AG08396 (cell line): Measurements from ENCODE around the gene CLMP.
"Not testable (repeated sequence)": the region's sequence is repeated elsewhere in the genome, so short reads cannot be mapped to it uniquely, and the experiment has no call there.

Experiments
- DNase-seq: peaks from one replicate; pipeline ENCODE4 v3.0.0; 2012; ENCODE audit warnings: low spot score, mixed read lengths

CLMP gene

DNA sequence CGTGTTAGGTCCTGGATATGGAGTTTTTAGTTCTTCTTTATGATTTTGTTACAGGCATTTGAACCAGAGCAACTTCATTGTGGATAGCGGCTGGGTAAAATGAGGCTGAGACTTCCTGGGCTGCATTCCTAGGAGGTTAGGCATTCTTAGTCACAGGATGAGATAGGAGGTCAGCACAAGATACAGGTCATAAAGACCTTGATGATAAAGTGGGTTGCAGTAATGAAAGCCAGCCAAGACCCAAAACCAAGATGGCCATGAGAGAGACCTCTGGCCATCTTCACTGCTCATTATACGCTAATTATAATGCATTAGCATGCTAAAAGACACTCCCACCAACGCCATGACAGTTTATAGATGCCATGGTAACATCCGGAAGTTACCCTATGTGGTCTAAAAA, 23.4 kb upstream of the CLMP start:
- DNase-seq = no peak

DNA sequence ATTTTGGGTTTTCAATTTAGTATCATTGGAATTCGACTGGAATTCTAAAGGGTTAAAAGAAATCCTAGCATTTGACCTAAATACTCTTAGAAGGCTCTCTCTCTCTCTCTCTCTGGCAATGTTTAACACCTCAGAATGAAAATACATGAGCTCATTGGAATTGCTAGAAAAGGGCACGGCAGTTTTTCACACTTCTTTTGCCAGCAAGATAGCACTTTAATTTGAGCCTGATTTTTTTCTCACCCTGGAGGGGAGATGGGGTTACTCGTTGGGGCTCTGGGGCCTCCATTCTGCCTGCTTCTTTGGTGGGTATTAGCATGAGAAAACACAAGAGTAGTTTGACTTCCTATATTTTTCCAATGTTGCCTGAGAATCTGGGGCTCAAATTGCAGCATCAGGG, 22.8 kb upstream of the CLMP start:
- no peak for DNase-seq

DNA sequence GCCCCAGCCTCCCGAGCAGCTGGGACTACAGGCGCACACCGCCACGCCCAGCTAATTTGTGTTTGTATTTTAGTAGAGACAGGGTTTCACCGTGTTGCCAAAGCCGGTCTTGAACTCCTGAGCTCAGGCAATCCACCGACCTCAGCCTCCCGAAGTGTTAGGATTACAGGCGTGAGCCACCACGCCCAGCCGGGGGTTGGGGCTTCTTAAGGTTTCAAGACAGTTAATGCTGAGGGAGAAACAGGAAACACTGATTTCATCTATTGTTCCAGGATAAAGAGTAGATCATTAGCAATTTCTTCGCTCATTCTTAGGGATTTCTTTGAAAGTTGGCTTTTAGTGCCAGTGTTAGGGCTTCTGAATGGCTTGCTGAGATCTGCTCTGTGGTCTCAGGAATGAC, 21.2 kb upstream of the CLMP start:
- no peak for DNase-seq

DNA sequence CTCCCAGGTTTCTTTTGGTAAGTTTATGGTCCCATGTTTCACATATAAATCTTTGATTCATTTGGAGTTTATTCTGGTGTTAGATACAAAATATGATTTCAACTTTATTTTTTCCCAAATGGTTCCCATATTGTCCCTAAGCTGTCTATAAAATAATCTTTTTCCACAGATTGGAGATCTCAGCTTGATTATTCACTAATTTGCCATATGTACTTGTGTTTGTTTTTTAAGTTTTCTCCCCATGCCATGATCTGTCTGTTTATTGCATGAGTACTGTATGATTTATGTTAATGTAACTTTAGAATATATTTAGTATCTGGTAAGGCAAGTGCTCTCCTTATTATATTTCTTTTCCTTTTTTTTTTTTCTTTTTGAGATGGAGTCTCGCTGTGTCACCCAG, 19.9 kb upstream of the CLMP start:
- DNase-seq = no peak

DNA sequence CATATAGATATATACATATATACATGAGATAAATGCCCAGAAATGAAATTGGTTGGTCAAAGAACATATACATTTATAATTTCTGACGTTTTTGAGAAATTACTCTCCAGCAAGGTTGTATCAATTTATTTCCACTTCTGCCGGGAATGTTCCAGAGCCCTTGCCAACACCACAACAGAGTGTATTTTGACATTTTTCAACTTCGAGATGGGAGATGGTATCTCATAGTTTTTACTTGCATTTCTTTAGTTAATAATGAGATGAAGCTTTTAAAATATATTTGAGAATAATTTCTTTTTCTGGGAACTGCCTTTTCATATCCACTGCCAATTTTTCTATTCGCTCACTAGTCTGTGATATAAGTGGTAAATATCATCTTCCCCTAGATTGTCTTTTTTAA, 19.3 kb upstream of the CLMP start:
- no peak for DNase-seq

DNA sequence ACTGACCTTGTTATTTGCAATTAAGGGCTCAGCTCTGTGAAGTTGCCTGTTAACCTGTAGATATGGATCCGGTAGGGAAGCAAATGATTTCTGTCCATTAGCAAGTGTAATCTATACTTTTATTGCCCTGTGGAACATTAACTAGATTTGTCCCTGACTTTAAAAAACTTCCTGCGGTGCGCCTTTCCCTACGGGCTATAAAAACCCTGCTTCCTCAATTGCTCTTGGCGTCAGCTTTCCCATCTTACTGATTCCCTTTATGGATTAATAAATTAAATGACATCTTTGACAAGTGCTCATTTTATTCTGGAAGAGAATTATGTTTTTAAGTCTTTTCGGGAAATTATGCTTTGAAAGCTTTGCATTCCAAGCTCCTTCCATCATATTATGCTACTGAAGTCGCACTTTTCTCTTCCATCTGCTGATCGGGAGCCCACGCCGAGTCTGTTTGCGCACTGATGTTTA, 18.3 kb upstream of the CLMP start:
- no peak for DNase-seq

DNA sequence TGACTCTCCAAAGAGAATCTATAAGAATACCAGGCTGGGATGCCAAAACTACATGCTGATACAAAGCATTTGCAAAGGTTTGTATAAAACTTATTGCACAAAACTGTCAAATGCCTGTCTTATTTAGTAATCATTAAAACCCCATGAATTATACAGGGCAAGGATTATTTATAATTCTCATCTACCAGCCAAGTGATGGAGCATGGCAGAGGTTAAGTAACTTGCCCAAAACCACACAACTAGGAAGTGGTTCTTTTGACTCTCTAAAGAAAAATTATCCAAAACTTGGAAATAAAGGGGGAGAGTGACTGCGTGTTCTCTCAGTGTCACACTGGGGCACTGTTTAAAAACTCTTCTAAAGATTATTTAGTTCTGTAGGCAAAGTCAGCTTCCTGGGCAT, 17.4 kb upstream of the CLMP start:
- DNase-seq = no peak

DNA sequence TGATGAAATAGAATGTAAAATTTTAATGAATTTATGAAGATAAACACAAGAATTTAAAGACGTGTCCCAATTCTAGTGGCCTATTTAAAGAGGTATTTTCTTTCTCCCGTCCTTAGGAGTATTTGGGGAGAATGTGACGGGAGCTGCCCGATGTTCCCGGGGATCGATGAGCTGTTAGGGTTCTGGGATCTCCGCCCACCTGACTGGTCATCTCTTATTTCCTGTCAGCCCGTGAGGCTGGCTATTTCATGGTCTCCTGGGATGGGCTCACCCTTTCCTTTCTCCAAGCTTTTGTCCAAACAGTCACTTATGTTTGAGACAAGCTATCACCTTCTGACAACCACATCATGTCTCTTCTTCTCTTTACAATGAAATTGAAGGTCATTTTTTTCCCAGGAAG, 16.9 kb upstream of the CLMP start:
- no peak for DNase-seq

DNA sequence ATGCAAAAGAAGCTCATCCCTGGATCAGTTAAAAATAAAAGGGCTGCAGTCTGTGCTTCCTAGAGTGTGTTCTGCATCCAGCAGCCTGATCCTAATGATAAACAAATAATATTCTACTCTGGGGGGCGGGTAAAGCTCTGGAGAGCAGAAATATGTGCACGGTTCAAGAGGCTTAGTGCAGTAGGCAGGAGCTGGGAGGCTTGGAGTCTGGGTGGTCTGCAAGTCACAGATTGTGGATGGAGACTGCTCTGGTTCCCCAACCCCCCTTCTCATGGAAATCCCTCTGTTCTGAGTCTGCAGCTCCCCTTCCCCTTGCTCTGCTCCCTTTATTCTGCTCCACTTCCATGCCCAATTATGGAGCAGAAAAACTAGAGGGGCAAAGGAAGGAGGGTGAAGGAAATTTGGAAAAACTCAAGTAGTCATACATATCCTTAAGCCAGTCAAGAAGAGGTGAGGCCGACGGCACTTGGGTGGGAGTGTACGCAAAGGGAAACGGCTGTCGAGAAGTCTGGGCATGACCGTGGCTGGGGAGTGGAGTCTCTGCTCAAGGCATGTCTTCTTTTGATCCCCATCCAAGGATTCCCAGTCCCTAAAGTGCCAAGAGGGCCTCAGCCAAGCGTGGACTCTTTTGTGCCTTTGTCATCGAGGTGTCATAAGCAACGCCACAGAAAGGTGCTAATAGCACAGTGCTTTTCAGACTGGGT, 16.3 kb upstream of the CLMP start:
- no peak for DNase-seq

DNA sequence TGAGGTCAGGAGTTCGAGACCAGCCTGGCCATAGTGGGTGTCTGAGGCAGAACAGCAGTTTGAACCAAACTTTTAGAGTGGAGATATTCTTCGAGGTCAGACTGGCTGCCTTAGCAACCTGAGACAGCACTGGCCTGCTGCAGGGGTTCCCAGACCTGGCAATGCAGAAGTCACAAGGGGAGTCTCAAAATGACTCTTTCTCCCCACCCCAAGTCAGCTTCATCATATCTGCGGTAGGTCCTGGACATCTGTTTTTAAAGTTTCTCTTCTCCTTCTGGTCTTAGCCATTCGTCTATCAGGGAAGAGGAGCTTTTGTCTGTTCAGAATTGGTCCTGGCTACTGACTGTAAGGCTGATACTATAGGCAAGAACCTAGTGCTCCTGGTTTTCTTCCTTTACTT, 14.5 kb upstream of the CLMP start:
- DNase-seq = no peak

DNA sequence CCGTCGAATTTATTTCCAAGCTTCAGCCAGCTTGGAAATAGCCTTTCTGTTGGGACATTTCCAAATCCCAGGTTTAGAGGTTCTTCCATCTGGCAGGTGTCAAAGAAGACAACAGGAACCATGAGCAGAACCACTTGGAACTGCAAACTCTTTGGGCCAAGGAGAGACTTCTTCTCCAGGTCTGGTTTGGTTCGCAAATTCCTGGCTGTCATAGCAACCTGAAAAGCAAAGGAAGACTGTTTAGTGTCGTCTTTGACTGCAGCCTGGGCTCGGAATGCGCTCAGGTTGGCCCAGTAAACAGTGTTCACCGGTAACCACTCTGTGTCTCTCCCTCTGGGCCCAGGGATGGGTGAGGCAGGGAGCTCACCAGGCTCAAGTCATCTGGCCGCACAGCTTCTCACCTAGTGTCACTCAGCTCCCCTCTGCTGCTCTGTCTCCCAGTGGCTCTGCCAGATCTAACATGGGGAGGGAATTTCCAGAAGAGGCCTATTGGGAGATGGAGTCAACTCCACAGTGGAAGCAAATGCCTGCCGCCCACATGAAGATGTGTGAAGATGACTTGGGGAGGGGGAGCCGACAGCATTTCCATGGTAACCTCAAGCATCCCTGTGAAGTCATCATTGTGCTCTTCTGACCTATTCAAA, 11.9 kb upstream of the CLMP start:
- DNase-seq = no peak

DNA sequence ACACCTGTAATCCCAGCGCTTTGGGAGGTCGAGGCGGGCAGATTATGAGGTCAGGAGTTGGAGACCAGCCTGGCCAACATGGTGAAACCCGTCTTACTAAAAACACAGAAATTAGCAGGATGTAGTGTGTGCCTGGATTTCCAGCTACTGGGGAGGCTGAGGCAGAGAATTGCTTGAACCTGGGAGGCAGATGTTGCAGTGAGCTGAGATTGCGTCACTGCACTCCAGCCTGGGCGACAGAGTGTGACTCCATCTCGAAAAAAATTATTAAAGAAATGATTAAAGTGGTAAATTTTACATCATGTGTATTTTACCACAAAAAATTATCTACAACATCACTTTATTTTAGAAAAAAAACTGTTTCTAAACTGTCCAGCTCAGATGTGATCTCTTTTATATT, 11.0 kb upstream of the CLMP start:
- DNase-seq = not testable (repeated sequence)

DNA sequence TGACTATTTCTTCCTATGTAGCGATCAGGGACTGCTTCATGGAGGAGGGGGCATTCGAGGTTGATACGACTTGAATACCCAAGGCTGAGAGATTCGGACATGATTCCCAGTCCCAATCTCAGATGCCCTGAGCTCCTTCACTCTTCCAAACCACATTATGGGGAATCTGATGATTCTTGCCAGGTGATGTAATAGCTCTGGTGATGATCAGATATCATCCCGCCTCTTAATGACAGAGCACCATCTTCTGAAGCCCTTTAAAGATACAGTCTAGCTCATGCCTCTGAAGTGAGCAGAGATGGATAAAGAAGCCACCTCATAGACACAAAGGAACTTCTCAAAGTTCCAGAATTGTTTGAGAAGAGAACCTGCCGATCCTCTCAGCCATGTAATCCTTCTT, 8.9 kb upstream of the CLMP start:
- no peak for DNase-seq

DNA sequence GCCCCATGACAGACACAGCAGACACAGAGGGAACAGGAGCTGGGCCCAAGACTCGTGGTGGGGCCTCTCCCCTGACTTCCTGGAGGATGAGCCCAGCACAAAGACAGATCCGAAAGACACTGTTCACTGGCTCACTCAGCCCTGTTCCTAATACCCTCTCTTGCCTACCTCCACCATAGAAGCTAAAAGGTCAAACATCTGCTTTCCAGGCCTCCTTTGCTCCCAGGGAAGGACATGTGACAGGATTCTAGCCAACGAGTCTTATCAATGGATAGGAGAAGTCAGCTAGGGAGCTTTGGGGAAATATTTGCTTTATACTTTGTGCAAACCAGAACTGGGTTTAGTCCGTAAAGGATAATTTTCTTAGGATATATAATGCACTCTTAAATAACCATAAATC, 8.4 kb upstream of the CLMP start:
- DNase-seq = no peak

DNA sequence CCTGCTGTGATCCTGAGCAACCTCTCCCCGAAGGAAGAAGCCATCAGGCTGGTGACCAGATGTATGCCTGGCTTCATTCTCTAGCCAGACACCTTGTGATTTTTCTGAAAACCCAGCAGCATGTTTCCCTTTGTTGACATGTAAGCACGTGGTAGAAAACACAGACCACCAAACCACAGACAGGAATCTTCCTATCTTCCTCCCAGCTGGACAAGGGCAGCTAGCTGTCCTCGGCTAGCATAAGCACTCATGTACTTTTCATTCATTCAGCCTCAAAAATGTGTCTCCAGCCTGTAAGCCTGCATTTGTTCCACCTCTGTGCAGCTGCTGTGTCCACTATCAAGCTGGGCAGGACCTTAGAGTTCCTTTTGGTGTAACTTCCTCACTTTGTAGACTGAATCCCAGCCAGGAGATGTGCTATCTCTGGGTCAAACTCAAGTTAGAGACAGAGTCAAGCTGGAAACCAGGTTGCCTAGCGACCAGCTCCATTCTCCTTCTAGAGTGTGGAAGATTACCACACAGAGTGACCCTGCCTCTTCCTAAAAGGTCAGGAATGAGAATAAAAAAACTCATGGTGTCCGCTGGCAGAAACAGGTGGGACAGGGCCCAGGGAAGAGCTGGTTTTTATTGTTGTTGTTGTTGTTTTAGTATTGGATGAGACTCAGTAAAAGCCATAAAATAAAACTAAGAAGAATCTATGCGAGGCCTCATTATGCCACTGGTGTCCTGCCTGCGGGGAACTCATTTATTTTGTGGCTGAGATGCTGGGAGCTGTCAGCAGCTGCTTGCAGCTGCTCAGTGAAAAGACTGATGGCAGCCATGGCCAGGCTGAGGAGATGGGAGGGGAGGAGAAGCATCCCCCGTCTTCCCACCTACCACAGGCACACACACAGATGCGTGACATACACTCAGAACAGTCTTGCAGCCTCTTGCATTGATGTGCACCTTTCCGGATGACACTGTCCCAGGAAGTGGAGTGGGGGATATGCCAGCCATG, 7.4 kb upstream of the CLMP start:
- DNase-seq = peak; percentile 30

DNA sequence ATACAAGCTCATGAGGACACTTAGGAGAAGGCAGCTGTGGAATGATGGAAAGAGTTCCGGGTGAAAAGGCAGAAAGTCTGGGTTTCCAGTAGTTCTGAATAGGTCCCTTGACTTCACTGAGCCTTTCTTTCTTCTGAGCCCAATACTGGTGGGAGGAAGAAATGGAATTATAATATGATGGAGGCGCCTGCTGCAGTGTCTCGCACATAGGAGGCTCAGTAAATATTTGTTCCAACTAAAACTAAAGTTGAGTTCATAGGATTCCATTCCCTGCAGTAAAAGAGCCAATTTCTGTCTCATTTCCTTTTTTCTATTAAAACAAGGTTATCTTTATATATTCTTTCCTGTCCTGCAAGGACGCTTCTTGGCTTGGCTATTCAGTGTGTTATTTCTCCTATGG, 5.2 kb upstream of the CLMP start:
- DNase-seq = no peak

DNA sequence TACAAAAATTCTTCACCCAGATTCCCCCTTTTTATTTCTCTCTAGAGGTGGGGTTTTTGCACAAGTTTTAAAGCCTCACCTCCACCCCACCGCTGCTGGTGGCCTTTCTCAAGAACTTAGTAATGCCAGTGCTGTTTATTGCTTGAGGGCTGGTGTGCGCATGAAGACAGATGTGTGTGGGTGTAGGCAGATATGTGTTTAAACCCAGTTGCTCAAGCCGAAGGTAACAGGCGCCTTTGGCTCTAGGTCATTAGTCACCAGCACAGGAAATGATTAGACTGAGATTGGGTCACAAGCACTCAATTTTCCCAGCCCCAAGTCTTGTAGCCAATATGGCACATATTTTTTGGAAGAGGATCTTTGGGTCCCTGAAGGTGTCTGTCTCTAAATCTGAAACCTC, 2.7 kb upstream of the CLMP start:
- DNase-seq = peak; percentile 65

DNA sequence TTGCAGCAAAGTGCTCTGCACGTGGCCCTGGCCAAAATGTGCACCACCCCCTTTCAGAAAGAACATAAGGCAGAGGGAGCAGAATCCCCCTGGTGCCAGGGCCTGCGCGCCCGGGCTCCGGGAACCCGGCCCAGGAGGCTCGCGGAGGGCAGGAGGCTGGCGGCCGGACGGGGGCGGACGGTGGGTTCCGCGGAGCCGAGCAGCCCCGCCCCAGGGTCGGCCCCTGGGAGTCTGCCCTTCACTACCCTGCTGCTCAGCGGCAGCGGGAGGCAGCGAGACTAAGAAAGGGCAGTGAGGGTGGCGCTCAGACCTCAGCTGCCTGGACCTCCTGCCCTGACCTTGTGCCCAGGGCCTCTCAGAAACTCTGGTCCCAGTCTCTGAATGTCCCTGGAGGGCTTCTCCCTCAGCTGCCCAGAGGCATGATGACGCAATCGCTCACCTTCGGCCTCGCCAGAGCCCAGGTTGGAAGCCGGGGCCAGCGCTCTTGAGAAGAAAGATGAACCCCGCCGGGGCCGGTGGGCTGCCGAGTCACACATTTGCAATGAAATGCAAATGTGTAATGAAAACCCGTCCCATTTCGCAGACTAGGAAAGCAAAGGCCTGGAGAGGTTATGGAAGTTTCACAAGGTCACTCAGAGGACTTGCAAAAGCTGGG, 1.1 kb upstream of the CLMP start:
- DNase-seq = no peak

DNA sequence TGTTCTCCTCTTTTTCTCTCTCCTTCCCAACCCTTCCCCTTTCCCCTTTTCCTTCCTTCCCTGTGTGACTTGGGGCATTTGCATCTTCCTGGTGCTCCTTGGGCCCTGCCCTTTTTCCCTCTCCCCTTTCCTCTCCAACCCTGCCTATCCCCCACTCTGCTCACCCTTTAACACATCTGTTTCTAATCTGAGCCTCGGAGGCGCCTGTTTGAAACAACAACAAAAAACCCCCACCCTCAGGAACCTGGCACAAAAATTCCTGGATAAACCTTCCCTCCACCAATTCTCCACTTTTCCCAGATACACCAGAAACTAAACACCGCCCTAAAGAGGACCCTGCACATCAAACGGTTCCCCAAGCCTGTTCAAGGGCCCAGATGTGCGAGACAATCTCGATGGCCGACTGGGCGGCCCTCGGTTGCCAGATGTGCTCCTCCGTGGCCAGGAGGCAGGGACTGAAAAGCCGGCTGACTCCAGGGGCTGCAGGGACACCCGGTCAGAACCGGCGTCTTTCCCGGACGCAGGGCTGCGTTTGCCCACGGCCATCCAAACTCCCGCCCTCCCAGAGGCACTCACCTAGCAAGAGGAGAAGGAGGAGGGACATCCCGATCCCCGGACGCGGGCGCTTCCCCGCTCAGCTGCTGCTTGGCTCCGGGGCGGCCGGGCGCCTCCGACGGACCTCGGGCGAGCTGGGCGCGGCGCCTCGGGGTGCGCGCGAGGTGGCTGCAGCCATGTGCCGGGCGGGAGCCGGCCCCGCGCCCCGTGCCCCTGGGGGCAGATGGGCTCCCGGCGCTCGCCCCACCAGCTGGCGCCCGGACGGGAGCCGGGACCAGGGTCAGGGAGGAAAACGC, 486 bp downstream of the CLMP start:
- DNase-seq = peak; percentile 61

DNA sequence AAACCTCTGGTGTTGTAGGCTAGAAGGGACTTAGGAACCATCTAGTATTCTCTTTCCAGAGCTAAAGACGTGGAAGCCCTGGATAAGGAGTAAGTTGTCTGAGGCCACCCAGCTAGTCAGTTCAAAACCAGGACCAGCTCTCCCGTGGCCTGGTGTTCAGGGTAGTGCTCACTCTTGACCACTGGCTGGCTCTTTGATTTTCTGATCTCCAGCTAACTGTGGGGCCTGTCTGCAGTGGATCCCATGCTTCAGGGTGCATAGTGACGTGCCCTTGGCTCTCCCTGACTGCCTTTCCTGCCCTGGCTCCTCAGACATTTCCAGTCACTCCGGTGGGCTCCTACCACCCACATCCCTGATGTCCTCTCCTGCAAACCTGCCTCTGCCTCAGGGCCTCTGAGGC, 1.3 kb downstream of the CLMP start:
- peak; percentile 39 for DNase-seq

DNA sequence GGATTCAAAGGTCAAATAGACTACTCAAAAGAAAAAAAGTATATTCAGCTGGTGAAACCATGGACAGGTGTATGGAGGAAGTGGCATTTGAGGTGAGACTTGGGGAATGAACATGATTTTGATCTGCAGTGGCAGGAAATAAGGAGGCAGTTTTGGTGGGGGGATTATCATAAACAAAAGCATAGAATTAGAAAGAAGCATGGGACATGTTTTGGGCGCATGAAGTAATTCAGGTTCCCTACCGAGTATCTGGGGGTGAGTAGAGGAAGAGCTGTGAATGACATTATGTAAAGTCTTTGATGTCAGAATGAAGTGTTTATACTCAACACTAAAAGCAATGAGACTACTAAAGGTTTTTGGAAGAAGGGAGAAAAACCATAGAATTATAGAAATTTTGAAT, 3.1 kb downstream of the CLMP start:
- no peak for DNase-seq
